ENCODE data around the gene FAM83E.
"Not testable (repeated sequence)": the region's sequence is repeated elsewhere in the genome, so short reads cannot be mapped to it uniquely, and the experiment has no call there.

FAM83E gene

GRCh38 chr19:48611872-48612271 lies 3.0 kb downstream of the FAM83E start:
- no peak for DNase-seq (ENCODE audit: low read depth in 2 of 2)

- no peak for DNase-seq (ENCODE audit: low read depth in 2 of 2)
Observed at GRCh38 chr19:48609571-48610108, 5.2 kb downstream of the FAM83E start.

- no peak for DNase-seq (ENCODE audit: low read depth in 2 of 2)
Observed at GRCh38 chr19:48608798-48609263, 6.0 kb downstream of the FAM83E start.

GRCh38 chr19:48607359-48607755 lies 7.5 kb downstream of the FAM83E start:
- DNase-seq (ENCODE audit: low read depth in 2 of 2) = no peak

- DNase-seq (ENCODE audit: low read depth in 2 of 2) = no peak
Observed at GRCh38 chr19:48606463-48607358, 8.2 kb downstream of the FAM83E start, which contains the start of gene SPACA4. SPACA4 (plus strand) TSS chr19:48606742; CDS start chr19:48606979, 237 bp downstream.

GRCh38 chr19:48603850-48604249 lies 11.0 kb downstream of the FAM83E start:
- DNase-seq (ENCODE audit: low read depth in 2 of 2) = no peak

- DNase-seq (ENCODE audit: low read depth in 2 of 2) = no peak
Observed at GRCh38 chr19:48603449-48603848, 11.4 kb downstream of the FAM83E start.

GRCh38 chr19:48603001-48603400 lies 11.9 kb downstream of the FAM83E start:
- no peak for DNase-seq (ENCODE audit: low read depth in 2 of 2)

- no peak for DNase-seq (ENCODE audit: low read depth in 2 of 2)
Observed at GRCh38 chr19:48600679-48601417, 14.0 kb downstream of the FAM83E start.

- no peak for DNase-seq (ENCODE audit: low read depth in 2 of 2)
Observed at GRCh38 chr19:48598996-48599700, 15.7 kb downstream of the FAM83E start.

- DNase-seq (ENCODE audit: low read depth in 2 of 2) = no peak
Observed at GRCh38 chr19:48596679-48597465, 18.0 kb downstream of the FAM83E start.

GRCh38 chr19:48596237-48596636 lies 18.6 kb downstream of the FAM83E start:
- DNase-seq (ENCODE audit: low read depth in 2 of 2) = no peak

- no peak for DNase-seq (ENCODE audit: low read depth in 2 of 2)
Observed at GRCh38 chr19:48595833-48596232, 19.0 kb downstream of the FAM83E start.

GRCh38 chr19:48595171-48595570 lies 19.7 kb downstream of the FAM83E start:
- DNase-seq (ENCODE audit: low read depth in 2 of 2) = no peak

GRCh38 chr19:48591021-48591420 lies 23.9 kb downstream of the FAM83E start:
- no peak for DNase-seq (ENCODE audit: low read depth in 2 of 2)

GRCh38 chr19:48588670-48589401 lies 26.0 kb downstream of the FAM83E start:
- peak; percentile 82 to 88 for DNase-seq (ENCODE audit: low read depth in 2 of 2)

- no peak for DNase-seq (ENCODE audit: low read depth in 2 of 2)
Observed at GRCh38 chr19:48587387-48587786, 27.5 kb downstream of the FAM83E start.

GRCh38 chr19:48582168-48582567 lies 32.7 kb downstream of the FAM83E start:
- no peak for DNase-seq (ENCODE audit: low read depth in 2 of 2)

GRCh38 chr19:48578891-48579290 lies 36.0 kb downstream of the FAM83E start:
- DNase-seq (ENCODE audit: low read depth in 2 of 2) = no peak

- not testable (repeated sequence) for DNase-seq (ENCODE audit: low read depth in 2 of 2)
Observed at GRCh38 chr19:48577908-48578307, 37.0 kb downstream of the FAM83E start.
